PFSK-1 (cell line): ENCODE results near the gene MYO10. TPM values are rescaled to one million over a fixed set of nuclear protein-coding genes. Genes with fewer than 3 reads are reported as not detected.
A peak's percentile ranks its signal among the peaks of the same experiment; 100 is the strongest.

Source experiments
- FOXP2 ChIP-seq: optimal IDR thresholded peaks from 2 replicates; pipeline ENCODE3; 2011; ENCODE audit warnings: borderline replicate concordance, control low read depth, inconsistent platforms; ENCODE audit not compliant: insufficient read depth; ENCODE audit errors: extremely low read length, extremely low read depth
- POLR2AphosphoS5 ChIP-seq: IDR thresholded peaks from 2 replicates; pipeline ENCODE4 v1.6.1; 2012; ENCODE audit warnings: low read depth, mild to moderate bottlenecking, control low read depth, low read length, moderate library complexity
- SIN3A ChIP-seq: IDR thresholded peaks from 2 replicates; pipeline ENCODE4 v1.6.1; 2012; ENCODE audit warnings: mild to moderate bottlenecking, low read length, moderate library complexity, borderline replicate concordance; ENCODE audit not compliant: insufficient read depth
- TAF1 ChIP-seq: IDR thresholded peaks from 2 replicates; pipeline ENCODE4 v1.6.1; 2012; ENCODE audit warnings: low read length, control low read depth, borderline replicate concordance; ENCODE audit not compliant: insufficient read depth
- polyA plus RNA-seq: library from polyadenylated mRNA; unstranded; fragments of >200 nt; gene quantifications from one replicate; pipeline ENCODE4 v1.2.1, GENCODE V29; 2012; ENCODE audit warnings: low read depth, missing spikeins; ENCODE audit not compliant: insufficient read length
- TF ChIP-seq, protein P1 (sequence below), 2 experiments: IDR thresholded peaks; 2 replicates each; pipeline versions ENCODE4 v1.6.1 to v1.8.0; 2011 to 2012; ENCODE audit warnings: low read depth in 2 of 2, low read length in 2 of 2, control low read depth in 1 of 2, inconsistent platforms in 1 of 2, mild to moderate bottlenecking in 1 of 2, moderate library complexity in 1 of 2; ENCODE audit not compliant: insufficient read depth in 1 of 2

Gene MYO10
- 38.3 TPM for polyA plus RNA-seq

DNA sequence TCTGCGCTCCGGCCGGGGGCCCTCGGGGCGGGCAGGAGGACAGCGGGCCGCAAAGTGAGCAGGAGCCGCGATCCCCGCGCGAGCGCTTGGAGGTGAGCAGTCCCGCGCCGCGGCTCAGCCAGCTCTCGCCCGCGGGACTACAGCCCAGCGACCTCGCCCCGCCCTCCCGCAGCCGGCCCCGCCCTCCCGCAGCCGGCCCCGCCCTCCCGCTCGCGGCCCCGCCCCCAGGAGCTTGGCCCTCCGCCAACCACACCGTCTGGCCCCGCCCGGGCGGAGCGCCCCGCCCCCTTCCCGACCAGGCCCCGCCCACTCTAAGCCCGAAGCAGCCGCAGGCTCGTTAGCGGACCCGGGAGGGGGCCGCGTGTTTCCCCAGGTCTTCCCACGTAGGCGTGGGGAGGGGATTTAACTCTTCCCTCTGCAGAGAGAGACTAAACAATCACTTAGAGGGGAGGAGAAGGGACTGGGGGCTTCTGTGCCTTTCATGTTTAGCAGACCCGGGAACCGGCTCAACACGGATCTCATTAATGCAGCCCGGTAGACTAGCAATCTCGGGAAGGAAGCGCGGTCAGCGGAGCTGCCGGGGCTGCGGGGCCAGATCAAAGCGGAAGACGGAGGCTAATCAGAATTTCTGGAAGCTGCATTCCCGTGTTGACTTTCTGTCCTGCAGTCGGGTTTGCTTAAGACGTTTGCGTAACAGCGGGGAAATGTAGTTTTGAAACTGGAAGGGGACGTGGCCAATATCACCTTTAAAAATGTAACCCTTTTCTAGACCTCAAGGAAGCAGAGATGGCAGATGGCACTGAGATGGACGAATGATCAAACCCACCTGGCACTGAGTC is at the start of gene MYO10:
MYO10 (minus strand) TSS at position 139 of the 839 bp plus-strand sequence. CDS start 480 bp downstream, outside the sequence.
- TF ChIP-seq POLR2AphosphoS5 (peak; percentile 69; the same call in 1 of the 2 replicates), SIN3A (no peak), TAF1 (peak; percentile 62; the same call in 1 of the 2 replicates)
- TF ChIP-seq, protein P1, sequence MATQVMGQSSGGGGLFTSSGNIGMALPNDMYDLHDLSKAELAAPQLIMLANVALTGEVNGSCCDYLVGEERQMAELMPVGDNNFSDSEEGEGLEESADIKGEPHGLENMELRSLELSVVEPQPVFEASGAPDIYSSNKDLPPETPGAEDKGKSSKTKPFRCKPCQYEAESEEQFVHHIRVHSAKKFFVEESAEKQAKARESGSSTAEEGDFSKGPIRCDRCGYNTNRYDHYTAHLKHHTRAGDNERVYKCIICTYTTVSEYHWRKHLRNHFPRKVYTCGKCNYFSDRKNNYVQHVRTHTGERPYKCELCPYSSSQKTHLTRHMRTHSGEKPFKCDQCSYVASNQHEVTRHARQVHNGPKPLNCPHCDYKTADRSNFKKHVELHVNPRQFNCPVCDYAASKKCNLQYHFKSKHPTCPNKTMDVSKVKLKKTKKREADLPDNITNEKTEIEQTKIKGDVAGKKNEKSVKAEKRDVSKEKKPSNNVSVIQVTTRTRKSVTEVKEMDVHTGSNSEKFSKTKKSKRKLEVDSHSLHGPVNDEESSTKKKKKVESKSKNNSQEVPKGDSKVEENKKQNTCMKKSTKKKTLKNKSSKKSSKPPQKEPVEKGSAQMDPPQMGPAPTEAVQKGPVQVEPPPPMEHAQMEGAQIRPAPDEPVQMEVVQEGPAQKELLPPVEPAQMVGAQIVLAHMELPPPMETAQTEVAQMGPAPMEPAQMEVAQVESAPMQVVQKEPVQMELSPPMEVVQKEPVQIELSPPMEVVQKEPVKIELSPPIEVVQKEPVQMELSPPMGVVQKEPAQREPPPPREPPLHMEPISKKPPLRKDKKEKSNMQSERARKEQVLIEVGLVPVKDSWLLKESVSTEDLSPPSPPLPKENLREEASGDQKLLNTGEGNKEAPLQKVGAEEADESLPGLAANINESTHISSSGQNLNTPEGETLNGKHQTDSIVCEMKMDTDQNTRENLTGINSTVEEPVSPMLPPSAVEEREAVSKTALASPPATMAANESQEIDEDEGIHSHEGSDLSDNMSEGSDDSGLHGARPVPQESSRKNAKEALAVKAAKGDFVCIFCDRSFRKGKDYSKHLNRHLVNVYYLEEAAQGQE (IDR thresholded peaks at IDR 0.05; ENCODE audit: insufficient read depth in 1 of 2, low read depth in 2 of 2, low read length in 2 of 2) = no peak

DNA sequence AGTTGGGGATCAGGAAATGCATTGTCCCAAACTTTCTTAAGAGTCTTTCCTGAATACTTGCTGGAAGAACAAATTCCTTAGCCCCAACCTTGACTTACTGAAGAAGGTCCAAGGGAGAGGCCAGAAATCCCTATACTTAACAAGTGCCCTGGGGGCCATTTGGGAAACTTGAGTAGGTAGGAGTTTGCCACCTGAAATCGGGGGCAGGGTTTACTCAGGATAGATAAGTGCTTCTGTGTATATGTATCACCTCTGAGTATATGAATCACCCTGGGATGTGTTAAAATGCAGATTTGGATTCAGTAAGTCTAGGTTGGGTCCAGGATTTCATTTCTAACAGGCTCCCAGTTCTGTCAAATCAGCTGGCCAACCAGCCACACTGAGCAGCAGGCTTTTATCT is 47.9 kb upstream of the MYO10 start:
- no peak for TF ChIP-seq SIN3A
- TF ChIP-seq, protein P1 (IDR thresholded peaks at IDR 0.05; ENCODE audit: insufficient read depth in 1 of 2, low read depth in 2 of 2, low read length in 2 of 2) = no peak
- no peak for TF ChIP-seq FOXP2
- no peak for TF ChIP-seq POLR2AphosphoS5
- no peak for TF ChIP-seq TAF1

DNA sequence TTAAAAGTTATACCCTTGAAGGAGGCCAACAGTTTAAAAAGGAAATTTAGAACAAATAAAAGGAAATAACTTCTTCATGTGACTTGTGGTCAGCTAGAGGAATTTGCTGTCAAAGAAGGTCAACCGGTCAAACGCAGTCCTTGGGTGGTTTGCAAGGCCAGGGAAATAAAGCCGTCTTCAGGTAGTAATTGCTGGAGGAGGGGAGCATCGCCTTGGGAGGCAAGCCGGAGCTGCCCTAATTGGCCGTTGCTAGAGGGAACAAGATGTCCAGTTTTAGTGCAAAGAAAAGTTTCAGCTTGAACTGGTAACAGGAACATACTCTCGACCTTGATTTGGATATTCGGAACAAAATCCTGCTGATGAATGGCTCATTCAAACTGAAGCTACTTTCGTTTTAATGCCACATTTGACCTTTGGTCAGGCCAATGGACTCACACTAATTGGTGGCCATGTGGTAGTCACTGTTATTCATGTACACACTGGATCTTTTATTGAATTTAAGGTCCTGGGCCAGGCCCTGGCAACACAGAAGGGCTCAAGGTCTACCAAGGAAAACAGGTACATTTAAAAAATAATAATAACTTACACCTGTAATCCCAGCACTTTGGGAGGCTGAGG is 47.0 kb upstream of the MYO10 start:
- TF ChIP-seq, protein P1 (IDR thresholded peaks at IDR 0.05; ENCODE audit: insufficient read depth in 1 of 2, low read depth in 2 of 2, low read length in 2 of 2) = no peak
- no peak for TF ChIP-seq POLR2AphosphoS5

DNA sequence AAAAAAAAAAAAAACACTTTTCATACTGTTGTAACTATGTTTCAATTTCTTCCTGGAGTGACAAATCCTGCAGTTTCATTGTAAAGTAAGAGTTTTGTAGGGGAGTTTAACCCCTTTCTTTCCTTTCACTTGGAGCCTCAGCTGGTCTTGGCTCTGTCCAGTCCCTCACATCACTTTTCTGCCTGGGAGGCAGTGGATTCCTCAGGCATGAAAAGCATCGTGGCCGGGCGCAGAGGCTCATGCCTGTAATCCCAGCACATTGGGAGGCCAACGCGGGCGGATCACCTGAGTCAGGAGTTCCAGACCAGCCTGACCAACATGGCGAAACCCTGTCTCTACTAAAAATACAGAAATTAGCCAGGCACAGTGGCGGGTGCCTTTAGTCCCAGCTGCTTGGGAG is 45.6 kb upstream of the MYO10 start:
- TF ChIP-seq SIN3A = no peak
- no peak for TF ChIP-seq POLR2AphosphoS5
- TF ChIP-seq, protein P1 (IDR thresholded peaks at IDR 0.05; ENCODE audit: insufficient read depth in 1 of 2, low read depth in 2 of 2, low read length in 2 of 2) = no peak
- no peak for TF ChIP-seq TAF1
- TF ChIP-seq FOXP2 = no peak
